ENCODE results near the gene FSTL5. TPM values are rescaled to one million over a fixed set of nuclear protein-coding genes. Genes with fewer than 3 reads are reported as not detected.

Gene FSTL5
- total RNA-seq, 1 experiment from 2014 or later, result not detected

DNA sequence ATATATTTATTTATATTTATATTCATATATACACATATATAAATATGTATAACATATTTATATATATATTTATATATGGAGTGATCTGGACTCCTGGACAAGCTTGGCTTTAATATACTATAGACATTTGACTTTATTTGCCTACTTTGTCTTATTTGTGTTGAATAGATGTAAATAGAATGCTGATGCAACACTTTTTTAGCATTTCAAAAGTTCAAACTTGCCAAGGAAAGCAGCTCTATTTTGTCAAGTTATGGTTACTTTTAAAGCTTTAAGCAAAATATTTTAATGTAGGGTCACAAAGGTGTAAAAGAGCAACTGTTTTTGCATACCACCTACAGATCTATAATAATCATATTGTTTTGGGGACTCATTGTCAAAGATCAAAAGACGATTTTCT lies 61.1 kb downstream of the FSTL5 start (continued):
- TF ChIP-seq, protein P1, sequence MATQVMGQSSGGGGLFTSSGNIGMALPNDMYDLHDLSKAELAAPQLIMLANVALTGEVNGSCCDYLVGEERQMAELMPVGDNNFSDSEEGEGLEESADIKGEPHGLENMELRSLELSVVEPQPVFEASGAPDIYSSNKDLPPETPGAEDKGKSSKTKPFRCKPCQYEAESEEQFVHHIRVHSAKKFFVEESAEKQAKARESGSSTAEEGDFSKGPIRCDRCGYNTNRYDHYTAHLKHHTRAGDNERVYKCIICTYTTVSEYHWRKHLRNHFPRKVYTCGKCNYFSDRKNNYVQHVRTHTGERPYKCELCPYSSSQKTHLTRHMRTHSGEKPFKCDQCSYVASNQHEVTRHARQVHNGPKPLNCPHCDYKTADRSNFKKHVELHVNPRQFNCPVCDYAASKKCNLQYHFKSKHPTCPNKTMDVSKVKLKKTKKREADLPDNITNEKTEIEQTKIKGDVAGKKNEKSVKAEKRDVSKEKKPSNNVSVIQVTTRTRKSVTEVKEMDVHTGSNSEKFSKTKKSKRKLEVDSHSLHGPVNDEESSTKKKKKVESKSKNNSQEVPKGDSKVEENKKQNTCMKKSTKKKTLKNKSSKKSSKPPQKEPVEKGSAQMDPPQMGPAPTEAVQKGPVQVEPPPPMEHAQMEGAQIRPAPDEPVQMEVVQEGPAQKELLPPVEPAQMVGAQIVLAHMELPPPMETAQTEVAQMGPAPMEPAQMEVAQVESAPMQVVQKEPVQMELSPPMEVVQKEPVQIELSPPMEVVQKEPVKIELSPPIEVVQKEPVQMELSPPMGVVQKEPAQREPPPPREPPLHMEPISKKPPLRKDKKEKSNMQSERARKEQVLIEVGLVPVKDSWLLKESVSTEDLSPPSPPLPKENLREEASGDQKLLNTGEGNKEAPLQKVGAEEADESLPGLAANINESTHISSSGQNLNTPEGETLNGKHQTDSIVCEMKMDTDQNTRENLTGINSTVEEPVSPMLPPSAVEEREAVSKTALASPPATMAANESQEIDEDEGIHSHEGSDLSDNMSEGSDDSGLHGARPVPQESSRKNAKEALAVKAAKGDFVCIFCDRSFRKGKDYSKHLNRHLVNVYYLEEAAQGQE (IDR thresholded peaks at IDR 0.05; ENCODE audit: low read depth), result no peak
- TF ChIP-seq RAD21 (IDR thresholded peaks at IDR 0.05; ENCODE audit: low read depth) (no peak), EGR1 (IDR thresholded peaks at IDR 0.05; ENCODE audit: low read depth) (no peak), FOSL1 (IDR thresholded peaks at IDR 0.05; ENCODE audit: low read depth) (no peak), CEBPB (IDR thresholded peaks at IDR 0.05; ENCODE audit: low read depth) (no peak), ZFX (IDR thresholded peaks at IDR 0.05) (no peak)
- TF ChIP-seq, protein P2, sequence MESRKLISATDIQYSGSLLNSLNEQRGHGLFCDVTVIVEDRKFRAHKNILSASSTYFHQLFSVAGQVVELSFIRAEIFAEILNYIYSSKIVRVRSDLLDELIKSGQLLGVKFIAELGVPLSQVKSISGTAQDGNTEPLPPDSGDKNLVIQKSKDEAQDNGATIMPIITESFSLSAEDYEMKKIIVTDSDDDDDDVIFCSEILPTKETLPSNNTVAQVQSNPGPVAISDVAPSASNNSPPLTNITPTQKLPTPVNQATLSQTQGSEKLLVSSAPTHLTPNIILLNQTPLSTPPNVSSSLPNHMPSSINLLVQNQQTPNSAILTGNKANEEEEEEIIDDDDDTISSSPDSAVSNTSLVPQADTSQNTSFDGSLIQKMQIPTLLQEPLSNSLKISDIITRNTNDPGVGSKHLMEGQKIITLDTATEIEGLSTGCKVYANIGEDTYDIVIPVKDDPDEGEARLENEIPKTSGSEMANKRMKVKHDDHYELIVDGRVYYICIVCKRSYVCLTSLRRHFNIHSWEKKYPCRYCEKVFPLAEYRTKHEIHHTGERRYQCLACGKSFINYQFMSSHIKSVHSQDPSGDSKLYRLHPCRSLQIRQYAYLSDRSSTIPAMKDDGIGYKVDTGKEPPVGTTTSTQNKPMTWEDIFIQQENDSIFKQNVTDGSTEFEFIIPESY (IDR thresholded peaks at IDR 0.05; ENCODE audit: extremely low read depth, insufficient replicate concordance, low read length), result no peak
- TF ChIP-seq, protein P3, sequence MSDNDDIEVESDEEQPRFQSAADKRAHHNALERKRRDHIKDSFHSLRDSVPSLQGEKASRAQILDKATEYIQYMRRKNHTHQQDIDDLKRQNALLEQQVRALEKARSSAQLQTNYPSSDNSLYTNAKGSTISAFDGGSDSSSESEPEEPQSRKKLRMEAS (IDR thresholded peaks at IDR 0.05), result no peak

DNA sequence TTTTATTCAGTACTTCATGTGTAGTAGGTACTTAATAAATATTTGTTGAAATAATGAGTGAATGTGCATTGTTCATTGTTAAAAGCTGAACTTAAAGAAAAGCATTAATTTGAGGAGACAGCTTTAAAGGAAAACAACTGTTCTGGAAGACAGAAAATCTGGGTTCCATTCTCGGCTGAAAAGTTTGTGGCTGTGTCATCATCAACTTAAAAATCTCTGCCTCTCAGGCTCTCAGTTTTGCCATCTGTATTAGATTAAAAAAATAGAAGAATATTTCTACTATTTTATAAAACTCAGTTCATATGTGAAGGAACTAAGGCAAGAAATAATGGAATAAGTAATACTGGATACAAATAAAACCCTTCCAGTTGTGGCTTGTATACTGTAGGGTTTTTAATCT lies 62.5 kb downstream of the FSTL5 start:
- POLR2A ChIA-PET, result no interaction called here
- no peaks in the 10 kb centered on the region for H3K9me3 ChIP-seq (ENCODE audit: control insufficient read depth in 1 of 2, insufficient read depth in 1 of 2, low read depth in 1 of 2, low read length in 2 of 2)
- no peaks in the 10 kb centered on the region for H3K27me3 ChIP-seq (ENCODE audit: insufficient read depth, low read length)
- H3K79me2 ChIP-seq (ENCODE audit: insufficient read depth, low read length), result no peaks in the 10 kb centered on the region
- H3K4me1 ChIP-seq (ENCODE audit: control insufficient read depth in 1 of 2, insufficient read depth in 2 of 2, low read length in 2 of 2), result no peaks in the 10 kb centered on the region
- ATAC-seq (no peak), DNase-seq (ENCODE audit: low read depth, low spot score) (no peak)
- H3K4me3 ChIP-seq (replicated peaks in 1 of 2; ENCODE audit: low read depth in 1 of 2, low read length in 2 of 2), result no peak overlapping the region
- H3K9me2 ChIP-seq (ENCODE audit: insufficient read depth), result no peaks in the 10 kb centered on the region
- H2AFZ ChIP-seq (ENCODE audit: low read depth, low read length, poor library complexity, severe bottlenecking), result no peak overlapping the region
- H3K36me3 ChIP-seq (ENCODE audit: control insufficient read depth in 1 of 2, insufficient read depth in 2 of 2, low read length in 2 of 2), result no peaks in the 10 kb centered on the region
- BruUV-seq (replicated peaks), result no TSS peak
- no peak overlapping the region for H3K9ac ChIP-seq (ENCODE audit: low read length)
- H3K4me2 ChIP-seq (ENCODE audit: low read length), result no peak overlapping the region
- RAD21 ChIA-PET (ENCODE audit: low non-redundant PET in 1 of 2, low total read pairs in 2 of 2, uncharacterized antibody in 2 of 2, unreplicated experiment in 2 of 2), result no interaction called here
- TF ChIP-seq FOSL1 (IDR thresholded peaks at IDR 0.05; ENCODE audit: low read depth), result no peak
- no peak for TF ChIP-seq ELF1 (IDR thresholded peaks at IDR 0.05; ENCODE audit: borderline replicate concordance, low read depth)
- TF ChIP-seq SP1 (IDR thresholded peaks at IDR 0.05; ENCODE audit: low read depth), result no peak
- no peak for TF ChIP-seq EZH2phosphoT487 (IDR thresholded peaks at IDR 0.05; ENCODE audit: borderline replicate concordance)
- no peak for TF ChIP-seq YY1 (IDR thresholded peaks at IDR 0.05; ENCODE audit: extremely low read depth, insufficient replicate concordance, low read depth, low read length)
- TF ChIP-seq, protein P3 (IDR thresholded peaks at IDR 0.05), result no peak
- no peaks in the 10 kb centered on the region for H4K20me1 ChIP-seq (ENCODE audit: insufficient read depth)
- CTCF ChIA-PET, result no interaction called here
- intact Hi-C loops (cut with micrococcal nuclease), result no loop called here
- no peak overlapping the region for H3K27ac ChIP-seq (ENCODE audit: low read depth, low read length)
